Body of pancreas (tissue), 4 donors: ENCODE data around the gene TUBGCP5.

ENCODE experiments used
- CTCF ChIP-seq, 7 experiments: fragments of 450-650 bp in 4 of 7; fragments of 200-600 bp in 3 of 7; sonication (generic) in 3 of 7; IDR thresholded peaks; one replicate each; pipeline ENCODE4 v1.5.1; 2016 to 2019; ENCODE audit warnings: antibody characterized with exemption in 7 of 7
- POLR2A ChIP-seq, 3 donors: fragments of 450-650 bp; IDR thresholded peaks; one replicate each; pipeline ENCODE4 v1.6.1; 2016; ENCODE audit warnings: antibody characterized with exemption in 3 of 3, mild to moderate bottlenecking in 2 of 3

DNA sequence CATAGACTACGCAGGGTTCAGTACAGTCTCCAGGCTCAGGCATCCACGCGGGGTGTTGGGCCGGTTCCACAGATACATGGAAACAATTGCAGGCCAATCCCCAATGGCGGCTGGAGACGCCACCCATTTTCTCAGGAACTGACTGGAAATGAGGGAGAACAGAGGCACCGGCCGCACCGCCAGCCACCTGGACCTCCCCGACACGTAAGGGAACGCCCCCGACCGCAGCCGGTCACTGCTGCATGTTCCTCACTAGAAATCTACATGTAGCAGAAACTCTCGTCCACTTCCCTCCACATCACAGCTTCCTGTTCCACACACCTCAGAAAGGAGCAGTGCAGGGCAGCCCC lies 88.4 kb downstream of the TUBGCP5 start:
- TF ChIP-seq CTCF (IDR thresholded peaks at IDR 0.05) (no peak), POLR2A (IDR thresholded peaks at IDR 0.05) (no peak)
